Putamen (tissue), 1 donor: ENCODE measurements around the gene VAV2.

ENCODE experiments used
- DNase-seq: peaks from one replicate; pipeline ENCODE4 v3.0.0-alpha.2; 2016; ENCODE audit warnings: low spot score

VAV2 gene

GRCh38 chr9:133739408-133740280 lies 252.5 kb downstream of the VAV2 start:
- no peak for DNase-seq

GRCh38 chr9:133738640-133739225 lies 253.4 kb downstream of the VAV2 start:
- no peak for DNase-seq

GRCh38 chr9:133737774-133738639 lies 254.1 kb downstream of the VAV2 start, which contains the start of gene SARDH:
TSS of gene SARDH (minus strand) at chr9:133738352. CDS start at chr9:133734173, 4,179 bp downstream.
- no peak for DNase-seq

GRCh38 chr9:133737071-133737773 lies 254.9 kb downstream of the VAV2 start:
- DNase-seq, result no peak

- DNase-seq, result no peak
These were observed 256.2 kb downstream of the VAV2 start for GRCh38 chr9:133735931-133736330.

GRCh38 chr9:133735415-133735775 lies 256.7 kb downstream of the VAV2 start:
- no peak for DNase-seq

- no peak for DNase-seq
These were observed 257.3 kb downstream of the VAV2 start for GRCh38 chr9:133734590-133735414.

GRCh38 chr9:133733796-133734533 lies 258.2 kb downstream of the VAV2 start:
- no peak for DNase-seq

- no peak for DNase-seq
These were observed 258.7 kb downstream of the VAV2 start for GRCh38 chr9:133733421-133733795.

GRCh38 chr9:133732639-133733408 lies 259.3 kb downstream of the VAV2 start:
- DNase-seq, result no peak

- no peak for DNase-seq
These were observed 260.1 kb downstream of the VAV2 start for GRCh38 chr9:133731876-133732638.

GRCh38 chr9:133730994-133731715 lies 261.0 kb downstream of the VAV2 start:
- DNase-seq, result no peak

- DNase-seq, result no peak
These were observed 262.4 kb downstream of the VAV2 start for GRCh38 chr9:133729617-133730281.

- no peak for DNase-seq
These were observed 263.1 kb downstream of the VAV2 start for GRCh38 chr9:133728856-133729616.

- no peak for DNase-seq
These were observed 264.2 kb downstream of the VAV2 start for GRCh38 chr9:133727876-133728441.

GRCh38 chr9:133727277-133727875 lies 264.7 kb downstream of the VAV2 start:
- no peak for DNase-seq
